ELF-1 (cell line): ENCODE data around the gene RBMS3.

Experiments
- DNase-seq: peaks from one replicate; pipeline ENCODE4 v3.0.0-alpha.2; 2016; ENCODE audit warnings: low read depth, low spot score

Gene RBMS3

GRCh38 chr3:29525254-29525881 is 244.5 kb downstream of the RBMS3 start:
- DNase-seq: no peak

DNA sequence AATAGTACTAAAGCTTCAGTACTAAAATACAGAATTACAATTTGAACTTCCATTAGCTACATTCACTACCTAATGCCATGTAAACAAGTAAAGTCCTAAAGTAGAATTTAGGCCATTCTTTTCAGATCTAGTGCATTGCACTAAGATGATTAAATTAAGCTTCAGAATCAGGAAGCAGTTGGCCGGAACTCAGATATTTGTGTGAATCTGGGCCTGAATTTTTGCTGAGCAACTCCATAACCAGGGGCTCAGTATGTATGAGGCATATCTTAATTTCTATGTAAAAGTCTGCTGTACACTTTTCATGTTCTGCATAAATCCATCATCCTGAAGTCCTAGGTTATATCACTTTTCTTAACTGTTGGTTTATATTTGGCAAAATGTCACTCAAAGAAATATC is 246.4 kb downstream of the RBMS3 start:
- DNase-seq: no peak

- DNase-seq: no peak
Observed at GRCh38 chr3:29531644-29532043, 250.8 kb downstream of the RBMS3 start.

GRCh38 chr3:29532473-29532872 is 251.6 kb downstream of the RBMS3 start:
- no peak for DNase-seq

- no peak for DNase-seq
Observed at GRCh38 chr3:29534006-29534405, 253.1 kb downstream of the RBMS3 start.

GRCh38 chr3:29536016-29536758 is 255.3 kb downstream of the RBMS3 start:
- DNase-seq: no peak

DNA sequence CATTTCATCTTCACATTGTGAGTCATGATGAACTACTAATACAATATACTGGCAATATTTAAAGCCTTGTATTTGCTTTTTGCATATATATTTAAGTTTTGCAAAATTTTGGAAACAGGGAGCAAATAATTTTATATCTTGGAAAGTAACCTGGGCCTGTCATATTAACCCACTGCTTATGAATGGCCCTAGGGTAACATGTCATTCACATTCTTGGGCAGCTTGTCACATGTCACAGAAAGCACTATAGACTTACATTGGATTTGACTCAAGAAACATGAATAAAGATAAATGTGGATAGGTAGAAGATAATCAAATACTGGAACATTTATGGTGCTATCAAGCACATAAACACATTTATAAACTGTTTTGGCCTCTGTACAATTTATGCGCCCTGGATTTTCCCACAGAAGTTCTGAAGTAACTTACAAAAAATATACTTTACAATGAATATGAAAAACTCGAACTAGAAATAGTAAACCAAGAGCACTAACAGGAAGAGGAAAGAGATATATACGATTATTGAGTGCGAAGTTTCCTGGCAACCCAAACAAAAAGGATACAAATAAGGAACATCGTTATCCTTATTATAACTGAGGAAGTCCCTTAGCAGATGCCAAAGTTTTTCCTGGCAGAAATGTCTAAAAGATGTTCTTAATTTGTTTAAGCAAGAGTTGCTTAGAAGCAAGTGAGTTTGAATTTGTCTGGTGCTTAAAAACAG is 257.2 kb downstream of the RBMS3 start:
- DNase-seq: no peak

DNA sequence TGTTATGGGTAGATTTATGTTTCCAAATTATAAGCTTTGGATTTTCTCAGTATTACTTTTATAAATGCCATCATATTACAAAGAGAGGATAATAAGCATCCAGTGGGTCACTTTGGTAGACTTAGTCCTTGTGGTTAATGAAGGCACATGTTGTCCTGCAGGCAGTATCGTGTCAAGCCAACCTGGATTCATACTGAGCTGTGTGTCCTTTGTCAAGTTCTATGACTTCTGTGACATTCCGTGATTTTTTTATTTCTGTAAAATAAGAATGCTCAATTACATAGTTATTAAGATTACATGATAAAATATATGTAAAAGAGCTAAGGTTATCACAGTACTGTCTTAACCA is 257.7 kb downstream of the RBMS3 start:
- DNase-seq: no peak

DNA sequence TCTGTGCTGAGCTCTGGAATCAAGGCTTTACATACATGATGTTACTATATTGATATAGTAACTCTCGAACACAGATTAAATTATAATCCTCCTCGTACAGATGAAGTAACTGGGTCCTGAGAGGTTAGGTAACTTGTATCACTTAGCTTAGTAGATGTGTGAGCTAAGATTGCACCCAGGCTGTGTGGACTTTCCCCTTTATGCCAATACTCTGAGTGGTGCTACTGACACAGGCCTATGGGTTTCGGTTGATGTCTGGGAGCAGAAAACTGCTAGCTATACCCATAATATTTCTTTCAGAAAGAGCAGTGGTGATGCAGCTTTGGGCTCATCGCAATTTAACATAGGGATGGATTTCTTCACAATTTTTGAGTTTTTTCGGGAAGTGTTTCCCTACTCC is 259.7 kb downstream of the RBMS3 start:
- DNase-seq: no peak

DNA sequence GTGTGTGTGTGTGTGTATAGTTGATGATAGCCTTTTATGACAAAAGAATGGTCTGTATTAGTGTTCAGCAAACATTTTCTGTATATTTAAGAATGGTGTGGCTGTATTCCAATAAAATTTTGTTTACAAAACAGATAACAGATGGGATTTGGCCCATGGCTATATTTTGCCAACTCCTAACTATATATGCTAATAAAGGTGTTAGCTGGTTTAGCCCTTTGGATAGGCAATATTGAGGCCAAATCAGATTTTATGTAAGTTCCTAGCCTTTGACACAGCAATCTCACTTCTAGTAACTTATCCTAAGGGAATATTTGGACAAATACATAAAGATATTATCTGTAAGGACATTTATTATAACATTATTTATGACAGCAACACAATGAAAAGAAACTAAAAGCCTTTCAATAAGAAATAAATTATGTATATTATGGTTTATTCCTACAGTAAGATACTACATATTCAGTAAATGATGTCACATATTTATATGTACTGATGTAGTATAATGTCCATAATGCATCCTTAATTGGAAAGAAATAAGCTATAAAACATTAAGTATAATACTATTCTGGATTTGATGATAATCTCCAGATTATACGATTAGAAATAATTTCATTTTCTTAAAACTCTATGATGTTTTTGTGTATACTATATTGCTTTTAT is 264.0 kb downstream of the RBMS3 start:
- no peak for DNase-seq

DNA sequence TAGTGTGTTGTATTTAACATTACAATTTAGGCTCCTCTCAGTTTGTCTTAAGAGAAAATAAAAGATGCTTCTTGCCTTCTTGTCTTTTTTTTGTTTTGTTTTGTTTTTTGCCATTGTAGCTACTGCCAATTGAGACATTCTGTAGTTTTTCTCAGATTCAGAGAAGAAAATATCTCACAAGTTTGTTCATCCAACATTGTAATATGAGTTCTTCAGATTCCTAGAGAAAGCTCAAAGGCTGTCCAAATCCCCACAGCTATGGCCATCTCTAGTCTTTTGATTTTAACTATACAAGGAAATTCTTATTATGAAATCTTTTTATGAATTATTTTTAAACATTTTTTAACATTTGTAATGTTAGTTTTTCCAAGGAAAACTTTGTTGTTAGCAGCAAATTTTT is 264.7 kb downstream of the RBMS3 start:
- no peak for DNase-seq

DNA sequence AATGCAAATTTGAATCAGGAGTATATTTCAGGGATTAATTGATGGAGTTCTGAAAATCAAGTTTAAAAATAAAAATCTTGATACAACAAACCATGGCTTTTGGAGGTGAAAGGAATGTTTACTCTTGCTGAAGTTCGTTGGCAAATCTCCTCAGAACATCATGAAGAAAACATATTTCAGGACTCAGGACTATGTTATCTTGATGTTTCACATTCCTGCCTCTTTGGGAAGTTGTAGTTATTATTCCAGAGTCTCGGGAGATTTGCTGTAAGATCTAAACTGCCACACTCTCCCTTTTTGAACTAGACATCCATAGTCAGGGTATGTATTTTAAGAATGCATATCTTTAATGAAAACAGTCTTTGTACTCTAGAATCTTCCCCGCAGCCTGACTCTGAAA is 271.2 kb downstream of the RBMS3 start:
- no peak for DNase-seq

- no peak for DNase-seq
Observed at GRCh38 chr3:29554566-29554965, 273.7 kb downstream of the RBMS3 start.

GRCh38 chr3:29555590-29555989 is 274.7 kb downstream of the RBMS3 start:
- DNase-seq: no peak

DNA sequence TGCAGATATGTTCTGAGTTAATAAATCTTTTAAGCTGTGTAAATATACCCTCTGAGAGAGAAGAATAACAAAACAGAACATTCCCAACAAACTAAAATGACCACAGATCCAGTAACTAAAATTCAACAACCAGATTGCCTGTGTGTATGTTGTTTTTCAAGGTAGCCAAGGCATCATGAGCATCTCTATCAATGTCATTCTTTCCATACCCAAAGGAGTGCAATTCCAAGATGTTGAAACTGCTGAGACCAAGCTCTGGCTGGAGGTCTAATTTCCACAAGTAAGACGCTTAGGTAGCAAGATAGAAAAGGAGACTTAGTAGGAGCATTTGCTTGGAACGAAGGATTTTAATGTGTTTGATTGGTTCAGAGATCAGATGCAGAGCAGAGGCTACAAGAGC is 276.3 kb downstream of the RBMS3 start:
- DNase-seq: no peak

- no peak for DNase-seq
Observed at GRCh38 chr3:29557825-29558224, 277.0 kb downstream of the RBMS3 start.

- no peak for DNase-seq
Observed at GRCh38 chr3:29559741-29560465, 279.0 kb downstream of the RBMS3 start.

GRCh38 chr3:29561651-29562149 is 280.8 kb downstream of the RBMS3 start:
- no peak for DNase-seq

DNA sequence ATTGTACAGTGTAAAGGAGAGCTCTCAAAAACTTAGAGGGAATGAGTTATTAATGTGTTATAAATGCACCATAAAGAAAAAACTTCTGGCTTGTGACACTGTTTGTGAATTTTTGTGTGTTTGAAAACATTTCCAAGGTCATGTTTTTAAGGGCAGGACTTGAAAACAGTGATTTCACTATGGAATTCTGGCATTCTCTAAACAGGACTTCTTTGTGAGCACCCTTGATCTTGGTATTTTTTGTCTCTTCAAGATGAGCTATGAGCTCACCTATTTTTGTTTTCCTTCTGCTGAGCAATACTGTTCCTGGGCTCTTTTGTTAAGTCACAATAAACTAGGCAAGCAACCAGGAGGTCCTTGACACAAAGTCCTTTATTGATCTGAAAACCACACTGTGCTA is 284.4 kb downstream of the RBMS3 start:
- DNase-seq: no peak

- no peak for DNase-seq
Observed at GRCh38 chr3:29567501-29567900, 286.6 kb downstream of the RBMS3 start.

DNA sequence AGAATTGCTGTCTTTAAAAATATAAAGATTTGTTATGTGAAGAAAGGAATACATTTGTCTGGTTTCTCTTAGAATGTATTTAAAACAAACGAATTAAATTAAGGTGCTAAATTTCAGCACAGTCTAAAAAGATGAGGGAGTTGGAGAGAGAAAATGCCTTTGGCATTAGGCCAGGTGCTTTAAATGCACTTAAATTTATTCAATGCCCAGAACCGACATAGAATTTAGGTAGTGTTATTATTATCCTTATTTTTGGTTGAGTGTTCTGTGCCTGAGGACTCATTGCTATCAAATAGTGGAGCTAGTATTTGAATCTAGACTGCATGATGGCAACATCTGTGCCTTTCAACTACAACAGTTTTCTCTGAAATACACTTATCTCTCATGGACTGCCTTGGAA is 287.5 kb downstream of the RBMS3 start:
- no peak for DNase-seq

DNA sequence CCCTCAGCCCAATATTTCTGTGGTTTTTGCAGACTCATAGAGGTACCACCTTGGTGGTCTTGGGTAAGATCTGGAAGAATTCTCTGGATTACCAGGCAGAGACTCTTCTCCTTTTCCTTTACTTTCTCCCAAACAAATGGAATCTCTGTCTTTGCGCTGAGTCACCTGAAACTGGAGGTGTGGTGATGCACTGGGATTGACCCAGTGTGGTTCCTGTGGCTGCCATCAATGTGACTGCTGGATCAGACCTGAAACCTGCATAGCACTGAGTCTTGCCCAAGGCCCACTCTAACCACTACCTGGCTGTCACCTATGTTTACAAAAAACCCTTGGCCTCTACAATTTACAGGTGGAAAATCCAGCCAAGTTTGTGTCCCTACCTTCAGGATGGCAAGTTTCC is 295.3 kb downstream of the RBMS3 start:
- DNase-seq: no peak
